HG03558 (cell line): ENCODE results near the gene EIF4A3.
A peak's percentile ranks its signal among the peaks of the same experiment; 100 is the strongest.

Source experiments
- ATAC-seq: cut with Tn5 transposase; IDR thresholded peaks from one replicate; pipeline ENCODE4 v1.9.1; 2021; ENCODE audit warnings: moderate number of reproducible peaks; ENCODE audit not compliant: unreplicated experiment; ENCODE audit errors: extremely low read depth

Gene EIF4A3

DNA sequence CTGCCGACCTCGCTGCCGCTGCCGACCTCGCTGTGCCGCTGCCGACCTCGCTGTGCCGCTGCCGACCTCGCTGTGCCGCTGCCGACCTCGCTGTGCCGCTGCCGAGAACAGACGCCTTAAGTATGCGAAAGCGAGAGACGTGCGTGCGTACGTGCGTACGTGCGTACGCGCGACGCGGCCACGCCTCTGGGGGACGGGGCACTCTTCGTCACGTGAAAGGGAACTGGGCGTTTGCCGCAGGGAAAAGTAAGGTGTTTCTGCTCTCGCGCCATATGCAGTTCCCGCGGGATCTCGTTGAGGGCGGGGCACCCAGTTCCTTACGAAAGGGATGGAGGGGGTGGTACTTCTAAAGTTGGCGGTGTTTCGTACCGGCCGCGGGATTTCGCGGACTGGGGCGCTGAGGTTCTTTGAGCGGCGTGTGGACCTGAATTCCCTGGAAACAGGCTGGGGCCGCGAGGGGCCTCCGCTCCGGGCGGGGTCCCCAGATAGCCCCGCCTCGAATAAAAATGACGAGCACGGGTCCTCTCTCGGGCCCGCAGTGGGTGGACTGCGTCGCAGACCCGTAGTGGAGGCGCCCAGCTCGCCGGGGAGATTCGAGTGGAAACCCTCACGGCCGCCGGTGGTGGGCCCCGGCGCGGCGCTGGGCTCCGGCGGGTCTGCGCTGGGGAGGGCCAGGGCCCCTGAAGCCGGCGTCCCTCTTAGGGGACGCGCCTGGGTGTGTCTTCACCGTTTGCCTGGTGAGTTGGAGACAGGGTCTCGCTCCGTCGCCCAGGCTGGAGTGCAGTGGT lies at the start of gene EIF4A3:
Gene EIF4A3 (minus strand): TSS at position 94 of the 788 bp plus-strand sequence. CDS start 167 bp downstream, outside the sequence.
- ATAC-seq: peak; percentile 63

GRCh38 chr17:80196652-80197051 lies 49.7 kb upstream of the EIF4A3 start:
- ATAC-seq: no peak

DNA sequence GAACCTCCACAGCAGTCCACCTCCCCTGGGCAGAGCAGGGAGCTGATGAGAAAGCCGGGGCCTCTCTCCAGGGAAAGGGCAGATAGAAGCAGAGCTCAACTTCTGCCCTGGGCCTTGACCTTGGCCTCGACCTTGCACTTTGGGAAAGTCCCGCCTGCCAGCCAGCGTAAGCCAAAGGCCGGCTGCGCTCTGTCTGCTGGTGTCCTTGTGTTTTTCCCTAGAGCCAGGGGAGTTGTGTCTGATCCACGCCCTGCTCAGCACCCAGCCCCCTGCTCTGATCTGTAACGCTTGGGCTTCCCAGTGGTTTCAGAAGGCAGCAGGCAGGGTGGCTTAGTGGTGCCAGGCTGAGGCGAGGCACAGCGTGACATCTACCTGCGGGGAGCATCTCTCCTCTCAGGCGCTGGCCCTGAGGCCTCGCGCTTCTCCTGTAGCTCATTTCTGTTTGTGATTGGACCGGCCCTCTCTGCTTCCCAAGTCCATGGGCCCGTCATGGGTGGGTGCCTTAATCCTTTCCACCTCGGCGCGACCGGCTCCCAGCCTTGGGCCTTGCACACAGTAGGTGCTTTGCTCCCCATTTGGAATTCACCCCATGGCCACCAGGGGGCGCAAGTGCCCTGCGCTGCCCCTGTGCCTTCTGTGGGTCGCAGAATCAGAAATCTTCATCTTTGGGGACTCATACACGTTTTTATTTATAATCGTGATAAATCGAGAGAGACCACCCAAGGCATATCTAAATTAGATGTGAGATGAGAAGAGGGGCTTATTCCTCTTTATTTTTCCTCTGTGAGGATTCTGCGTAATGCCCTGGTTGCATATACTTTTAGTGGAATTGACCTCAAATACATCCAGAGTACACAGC lies 49.0 kb upstream of the EIF4A3 start:
- ATAC-seq: no peak

DNA sequence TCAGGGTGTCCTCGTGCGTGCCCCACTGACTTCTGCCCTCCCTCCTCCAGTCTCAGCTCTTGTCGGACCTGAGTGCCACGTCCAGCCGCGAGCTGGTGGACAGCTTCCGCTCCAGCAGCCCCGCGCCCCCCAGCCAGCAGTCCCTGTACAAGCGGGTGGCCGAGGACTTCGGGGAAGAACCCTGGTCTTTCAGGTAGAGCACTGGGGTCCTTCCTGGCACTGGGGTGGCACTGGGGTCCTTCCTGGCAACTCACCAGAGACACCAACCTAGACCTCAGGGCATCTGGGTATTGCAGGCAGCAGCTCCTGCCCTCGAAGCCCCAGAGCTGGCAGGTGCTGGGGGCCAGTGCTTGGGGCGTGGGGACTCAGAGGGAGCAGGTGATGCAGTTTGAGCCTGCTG lies 48.2 kb upstream of the EIF4A3 start:
- no peak for ATAC-seq

GRCh38 chr17:80191865-80192661 lies 45.1 kb upstream of the EIF4A3 start:
- ATAC-seq: no peak

DNA sequence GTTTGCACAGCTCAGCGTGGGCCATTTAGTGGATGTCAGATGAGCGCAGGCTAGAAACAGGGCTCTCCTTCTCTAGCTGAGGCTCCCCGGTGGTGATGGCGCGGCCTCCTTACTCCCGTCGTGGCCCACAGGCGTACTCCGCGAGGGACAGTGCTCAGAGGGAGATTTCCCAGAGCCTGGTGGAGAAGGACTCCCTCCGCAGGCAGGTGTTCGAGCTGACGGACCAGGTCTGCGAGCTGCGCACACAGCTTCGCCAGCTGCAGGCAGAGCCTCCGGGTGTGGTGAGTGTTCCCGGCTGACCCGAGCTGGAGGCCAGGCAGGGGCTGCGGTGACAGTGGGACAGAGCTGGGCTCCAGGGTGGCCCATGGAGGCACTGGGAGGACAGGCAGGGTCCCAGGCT lies 44.3 kb upstream of the EIF4A3 start:
- ATAC-seq: no peak

- no peak for ATAC-seq
These were observed 43.8 kb upstream of the EIF4A3 start for GRCh38 chr17:80190716-80191115.

DNA sequence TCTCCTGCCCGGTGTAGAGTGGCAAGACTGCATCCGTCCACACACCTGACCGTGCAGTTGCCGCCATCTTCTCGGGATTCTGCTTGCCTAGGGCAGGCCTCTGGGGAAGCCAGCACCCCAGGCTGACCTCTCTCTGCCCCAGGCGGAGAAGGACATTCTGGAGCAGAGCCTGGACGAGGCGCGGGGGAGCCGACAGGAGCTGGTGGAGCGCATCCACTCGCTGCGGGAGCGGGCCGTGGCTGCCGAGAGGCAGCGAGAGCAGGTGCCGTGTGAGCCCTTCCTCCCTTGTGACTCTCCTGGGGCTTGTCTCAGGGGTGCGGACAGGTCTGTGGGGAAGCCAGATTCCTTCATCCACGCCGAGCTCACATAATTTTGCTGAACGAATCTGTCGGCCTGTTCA lies 42.7 kb upstream of the EIF4A3 start:
- no peak for ATAC-seq

- ATAC-seq: no peak
These were observed 40.6 kb upstream of the EIF4A3 start for GRCh38 chr17:80187515-80187941.

GRCh38 chr17:80187090-80187489 lies 40.2 kb upstream of the EIF4A3 start:
- ATAC-seq: no peak

DNA sequence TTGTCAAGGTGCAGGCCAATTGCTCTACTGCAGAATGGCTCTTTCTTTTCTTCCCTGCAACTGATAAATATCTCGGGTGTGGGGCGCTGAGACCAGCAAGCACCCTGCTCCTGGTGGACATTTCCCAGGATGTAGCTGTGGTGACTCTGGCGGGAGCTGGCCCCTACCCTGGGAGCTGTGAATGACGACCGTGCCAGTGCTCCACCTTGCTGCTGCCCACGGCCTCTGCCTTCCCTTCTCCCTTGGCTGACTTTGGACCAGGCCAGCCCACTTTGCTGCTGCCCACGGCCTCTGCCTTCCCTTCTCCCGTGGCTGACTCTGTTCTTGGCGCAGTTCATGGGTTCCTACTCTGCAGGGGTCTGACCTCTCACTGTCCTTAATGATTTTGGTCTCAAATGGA lies 39.0 kb upstream of the EIF4A3 start:
- no peak for ATAC-seq

- ATAC-seq: no peak
These were observed 37.4 kb upstream of the EIF4A3 start for GRCh38 chr17:80184423-80184714.

DNA sequence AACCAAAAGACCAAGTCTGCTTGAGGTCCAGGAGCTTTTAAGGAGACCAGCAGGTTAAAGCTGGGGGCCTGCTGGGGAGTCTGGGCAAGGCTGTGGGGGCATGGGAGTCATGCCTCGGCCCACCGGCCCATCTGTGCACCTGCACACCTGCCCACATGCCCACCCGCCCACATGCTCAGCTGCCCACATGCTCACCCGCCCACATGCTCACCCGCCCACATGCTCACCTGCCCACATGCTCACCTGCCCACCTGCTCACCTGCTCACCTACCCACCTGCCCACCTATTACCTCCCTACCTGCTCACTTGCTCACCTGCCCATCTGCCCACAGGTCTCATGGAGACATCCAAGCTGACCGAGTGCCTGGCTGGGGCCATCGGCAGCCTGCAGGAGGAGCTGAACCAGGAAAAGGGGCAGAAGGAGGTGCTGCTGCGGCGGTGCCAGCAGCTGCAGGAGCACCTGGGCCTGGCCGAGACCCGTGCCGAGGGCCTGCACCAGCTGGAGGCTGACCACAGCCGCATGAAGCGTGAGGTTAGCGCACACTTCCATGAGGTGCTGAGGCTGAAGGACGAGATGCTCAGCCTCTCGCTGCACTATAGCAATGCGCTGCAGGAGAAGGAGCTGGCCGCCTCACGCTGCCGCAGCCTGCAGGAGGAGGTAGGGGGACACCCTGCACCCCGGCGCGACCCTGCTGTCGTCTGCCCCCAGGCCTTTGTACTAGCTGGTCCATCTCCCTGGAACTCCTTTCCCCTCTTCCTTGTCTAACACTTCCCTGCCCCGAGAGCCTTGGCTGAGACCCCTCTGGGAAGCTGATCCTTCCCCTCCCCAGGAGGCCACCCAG lies 36.9 kb upstream of the EIF4A3 start:
- ATAC-seq: no peak

GRCh38 chr17:80182845-80183223 lies 35.9 kb upstream of the EIF4A3 start:
- no peak for ATAC-seq

DNA sequence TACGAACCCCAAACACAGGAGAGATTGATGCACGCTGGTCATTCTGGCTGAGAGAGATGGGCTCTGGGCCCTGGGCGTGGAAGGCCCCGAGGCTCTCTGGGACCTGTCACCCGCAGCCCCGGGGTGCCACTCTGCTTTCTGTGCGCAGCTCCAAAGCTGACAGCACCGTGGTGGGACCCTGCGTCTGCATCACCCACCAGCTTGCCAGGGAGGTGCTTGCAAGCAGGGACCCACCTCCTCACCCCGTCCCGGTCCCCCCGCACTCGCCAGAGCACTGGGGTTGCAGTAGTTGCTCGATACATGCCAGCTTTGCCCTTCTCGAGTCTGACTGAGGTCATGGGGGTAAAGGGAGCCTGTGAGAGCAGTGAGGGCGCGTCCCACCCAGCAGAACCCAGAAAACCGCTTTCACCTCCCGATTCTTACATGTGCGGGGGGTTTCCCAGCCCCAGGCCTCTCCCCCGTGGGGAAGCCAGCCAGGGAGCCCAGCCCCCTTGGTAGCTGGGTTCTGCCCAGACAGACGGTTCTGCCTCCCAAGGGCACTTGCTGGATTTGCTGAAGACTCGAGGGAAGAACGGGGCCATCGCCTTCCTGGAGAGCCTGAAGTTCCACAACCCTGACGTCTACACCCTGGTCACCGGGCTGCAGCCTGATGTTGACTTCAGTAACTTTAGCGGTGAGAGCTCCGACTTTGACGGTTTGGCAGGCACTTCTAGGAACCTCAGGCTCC lies 35.4 kb upstream of the EIF4A3 start:
- ATAC-seq: no peak

- no peak for ATAC-seq
These were observed 34.5 kb upstream of the EIF4A3 start for GRCh38 chr17:80181431-80181830.

DNA sequence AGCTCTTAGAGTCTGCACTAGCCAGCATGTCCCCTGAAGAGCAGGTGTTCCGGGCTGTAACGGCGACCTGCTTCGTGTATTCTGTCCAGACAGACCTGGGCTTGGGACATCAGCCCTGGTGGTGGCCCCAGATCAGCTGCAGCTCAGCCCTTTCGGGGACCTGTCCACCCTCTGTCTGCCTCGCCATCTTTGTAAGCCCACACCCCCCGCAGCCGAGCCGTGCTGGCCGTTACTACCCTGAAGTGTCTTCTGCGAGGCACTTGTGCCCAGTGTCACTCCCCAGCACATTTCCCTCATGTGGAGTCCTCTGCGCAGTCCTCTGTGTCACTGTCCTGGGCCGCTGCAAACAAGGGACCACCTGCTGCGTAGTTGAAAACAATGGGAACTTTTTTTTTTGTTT lies 33.3 kb upstream of the EIF4A3 start:
- no peak for ATAC-seq

DNA sequence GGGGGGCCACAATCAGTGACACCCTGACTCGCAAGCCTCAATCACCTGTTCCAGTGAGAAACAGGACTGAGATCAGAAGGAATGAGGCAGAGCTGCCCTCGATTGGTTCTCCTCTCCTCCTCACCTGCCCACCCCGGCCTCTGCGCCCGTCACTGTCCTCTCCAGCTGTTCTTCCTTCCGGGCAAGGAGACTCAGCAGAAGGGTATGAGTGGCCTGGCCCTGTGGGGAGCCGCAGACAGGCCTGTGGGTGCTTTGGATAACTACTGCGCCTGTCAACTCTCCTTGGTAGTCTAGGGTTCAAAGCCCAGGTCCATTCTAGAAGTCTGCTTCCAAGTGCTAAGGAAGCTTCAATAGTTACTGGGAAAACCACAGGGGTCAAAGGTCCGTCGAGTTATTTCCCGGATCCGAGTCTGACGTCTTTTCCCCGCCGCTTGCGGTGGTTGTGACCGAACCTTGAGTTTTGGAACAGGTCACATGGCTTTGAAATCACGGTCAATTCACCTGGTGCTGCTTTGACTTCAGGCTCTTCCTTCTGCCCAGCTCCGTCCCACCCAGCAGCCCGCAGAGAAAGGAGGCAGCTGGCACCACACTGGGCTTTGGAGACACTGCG lies 31.2 kb upstream of the EIF4A3 start:
- ATAC-seq: no peak

GRCh38 chr17:80176757-80177156 lies 29.8 kb upstream of the EIF4A3 start:
- ATAC-seq: no peak
